ENCODE results near the gene RBFOX1. TPM values are rescaled to one million over a fixed set of nuclear protein-coding genes. Genes with fewer than 3 reads are reported as not detected.

Gene RBFOX1
- total RNA-seq, 4 donors from 2014 or later: 0.12 to 0.54 TPM; not detected in 2

DNA sequence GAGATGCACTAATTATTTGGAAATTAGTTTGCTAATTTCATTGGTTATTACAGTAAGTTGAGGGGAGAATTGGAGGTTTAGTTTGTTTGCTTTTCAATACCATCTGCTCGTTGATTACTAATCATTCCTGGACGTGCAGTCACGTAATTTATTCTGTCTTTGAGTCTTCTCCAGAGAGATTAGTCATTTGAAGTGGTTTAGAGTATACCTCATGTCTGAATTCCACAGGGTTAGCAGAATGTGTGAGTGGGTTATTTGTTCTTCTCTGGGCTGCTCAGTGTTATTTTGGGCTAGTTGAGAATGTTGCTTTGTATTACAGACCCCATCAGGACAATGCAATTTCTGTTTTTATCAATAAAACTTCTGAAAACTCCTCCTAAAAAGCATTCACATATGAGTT, 265.0 kb downstream of the RBFOX1 start:
- Histone ChIP-seq H3K27me3 (no peaks in the 10 kb centered on the region), H3K4me3 (no peak overlapping the region), H3K9me3 (no peaks in the 10 kb centered on the region), H3K36me3 (no peaks in the 10 kb centered on the region), H3K27ac (no peak overlapping the region), H3K4me1 (no peaks in the 10 kb centered on the region)
- 13 to 23% methylated on average over 3 of the region's 3 CpGs for WGBS, 2 donors (ENCODE audit: low coverage in 1 of 2)
- no peak for ATAC-seq
- TF ChIP-seq EP300 (IDR thresholded peaks at IDR 0.05) (no peak), POLR2A (IDR thresholded peaks at IDR 0.05) (no peak), POLR2AphosphoS5 (IDR thresholded peaks at IDR 0.05) (no peak)
- TF ChIP-seq, protein P1, sequence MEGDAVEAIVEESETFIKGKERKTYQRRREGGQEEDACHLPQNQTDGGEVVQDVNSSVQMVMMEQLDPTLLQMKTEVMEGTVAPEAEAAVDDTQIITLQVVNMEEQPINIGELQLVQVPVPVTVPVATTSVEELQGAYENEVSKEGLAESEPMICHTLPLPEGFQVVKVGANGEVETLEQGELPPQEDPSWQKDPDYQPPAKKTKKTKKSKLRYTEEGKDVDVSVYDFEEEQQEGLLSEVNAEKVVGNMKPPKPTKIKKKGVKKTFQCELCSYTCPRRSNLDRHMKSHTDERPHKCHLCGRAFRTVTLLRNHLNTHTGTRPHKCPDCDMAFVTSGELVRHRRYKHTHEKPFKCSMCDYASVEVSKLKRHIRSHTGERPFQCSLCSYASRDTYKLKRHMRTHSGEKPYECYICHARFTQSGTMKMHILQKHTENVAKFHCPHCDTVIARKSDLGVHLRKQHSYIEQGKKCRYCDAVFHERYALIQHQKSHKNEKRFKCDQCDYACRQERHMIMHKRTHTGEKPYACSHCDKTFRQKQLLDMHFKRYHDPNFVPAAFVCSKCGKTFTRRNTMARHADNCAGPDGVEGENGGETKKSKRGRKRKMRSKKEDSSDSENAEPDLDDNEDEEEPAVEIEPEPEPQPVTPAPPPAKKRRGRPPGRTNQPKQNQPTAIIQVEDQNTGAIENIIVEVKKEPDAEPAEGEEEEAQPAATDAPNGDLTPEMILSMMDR (IDR thresholded peaks at IDR 0.05): no peak

DNA sequence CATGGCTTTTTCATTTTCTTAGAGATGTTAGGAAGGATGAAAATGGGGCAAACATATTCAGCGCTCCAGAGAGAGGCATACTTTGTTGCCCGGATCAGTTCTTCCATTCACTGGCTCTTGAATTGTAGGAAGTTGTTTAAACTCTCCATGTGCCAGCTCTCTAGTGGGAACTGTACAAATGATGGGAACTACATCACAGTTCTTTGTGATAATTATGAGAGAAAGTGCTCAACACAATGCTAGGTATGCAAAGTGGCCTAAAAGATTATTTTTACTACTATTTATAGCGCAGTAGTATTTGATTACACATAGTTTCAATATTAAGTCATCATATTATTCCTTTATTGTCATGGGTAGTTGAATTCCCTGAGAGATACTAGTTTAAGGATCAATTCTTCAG, 268.5 kb downstream of the RBFOX1 start:
- Histone ChIP-seq H3K27me3 (no peaks in the 10 kb centered on the region), H3K36me3 (no peaks in the 10 kb centered on the region), H3K27ac (no peak overlapping the region), H3K9me3 (no peaks in the 10 kb centered on the region), H3K4me3 (no peak overlapping the region), H3K4me1 (no peaks in the 10 kb centered on the region)
- 52 to 76% methylated on average over 3 of the region's 3 CpGs for WGBS, 2 donors (ENCODE audit: low coverage in 1 of 2)
- TF ChIP-seq, protein P1 (IDR thresholded peaks at IDR 0.05): no peak
- no peak for TF ChIP-seq POLR2A (IDR thresholded peaks at IDR 0.05)
- TF ChIP-seq POLR2AphosphoS5 (IDR thresholded peaks at IDR 0.05): no peak
- no peak for TF ChIP-seq EP300 (IDR thresholded peaks at IDR 0.05)
- no peak for ATAC-seq

DNA sequence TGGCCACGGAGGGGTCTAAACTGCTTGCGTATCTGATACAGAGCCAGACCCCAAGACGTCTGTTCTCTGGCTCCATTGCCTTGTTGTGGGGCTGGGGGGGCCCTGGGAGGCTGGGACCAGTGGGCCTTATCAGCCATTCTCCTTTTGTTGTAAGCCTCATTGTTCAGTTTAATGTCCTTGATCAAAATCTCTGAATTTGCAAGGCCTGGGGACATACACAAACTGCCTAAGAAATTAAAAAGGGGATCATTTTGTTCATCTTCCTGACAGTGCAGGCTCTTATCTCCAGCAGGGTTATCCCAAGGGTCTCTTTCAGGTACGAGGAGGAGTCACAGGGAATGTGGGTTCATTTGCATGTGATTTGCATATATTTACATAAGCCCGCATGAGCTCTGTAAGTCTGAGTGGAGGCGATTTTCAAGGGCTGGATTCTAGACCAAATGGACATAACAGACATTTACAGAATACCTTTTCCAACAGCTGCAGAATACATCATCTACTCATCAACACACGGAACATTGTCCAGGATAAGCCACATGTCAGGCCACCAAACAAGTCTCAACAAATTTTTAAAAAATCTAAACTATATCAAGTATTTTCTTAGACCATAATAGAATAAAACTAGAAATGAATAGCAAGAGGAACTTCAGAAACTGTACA, 269.8 kb downstream of the RBFOX1 start:
- no peak for ATAC-seq
- Histone ChIP-seq H3K36me3 (no peaks in the 10 kb centered on the region), H3K27me3 (no peaks in the 10 kb centered on the region), H3K27ac (no peak overlapping the region), H3K4me3 (no peak overlapping the region), H3K4me1 (no peaks in the 10 kb centered on the region), H3K9me3 (no peaks in the 10 kb centered on the region)
- WGBS, 2 donors (ENCODE audit: low coverage in 1 of 2): 28 to 35% methylated on average over 3 to 7 of the region's 7 CpGs
- no peak for TF ChIP-seq EP300 (IDR thresholded peaks at IDR 0.05)
- TF ChIP-seq, protein P1 (IDR thresholded peaks at IDR 0.05): no peak

DNA sequence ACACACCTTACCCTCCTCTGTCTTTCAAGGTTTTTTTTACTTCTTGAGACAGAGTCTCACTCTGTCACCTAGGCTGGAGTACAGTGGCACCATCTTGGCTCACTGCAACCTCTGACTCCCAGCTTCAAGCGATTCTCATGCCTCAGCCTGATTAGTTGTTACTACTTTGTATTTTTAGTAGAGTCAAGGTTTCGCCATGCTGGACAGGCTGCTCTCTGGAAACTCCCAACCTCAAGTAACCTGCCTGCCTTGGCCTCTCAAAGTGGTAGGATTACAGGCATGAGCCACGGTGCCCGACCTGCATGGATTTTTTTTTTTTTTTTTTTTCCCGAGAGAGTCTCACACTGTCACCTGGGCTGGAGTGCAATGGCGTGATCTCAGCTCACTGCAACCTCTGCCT, 273.2 kb downstream of the RBFOX1 start:
- no peak overlapping the region for H3K27ac ChIP-seq
- TF ChIP-seq, protein P1 (IDR thresholded peaks at IDR 0.05): no peak
- TF ChIP-seq POLR2A (IDR thresholded peaks at IDR 0.05) (no peak), EP300 (IDR thresholded peaks at IDR 0.05) (no peak)
- WGBS, 2 donors (ENCODE audit: low coverage in 1 of 2): 84% methylated on average over 5 of the region's 6 CpGs; no CpG with 5 or more reads in 1 of the 2 donors
- H3K4me1 ChIP-seq: no peaks in the 10 kb centered on the region
- H3K27me3 ChIP-seq: no peaks in the 10 kb centered on the region
- H3K9me3 ChIP-seq: no peaks in the 10 kb centered on the region
- H3K4me3 ChIP-seq: no peak overlapping the region
- no peaks in the 10 kb centered on the region for H3K36me3 ChIP-seq
- ATAC-seq: no peak

DNA sequence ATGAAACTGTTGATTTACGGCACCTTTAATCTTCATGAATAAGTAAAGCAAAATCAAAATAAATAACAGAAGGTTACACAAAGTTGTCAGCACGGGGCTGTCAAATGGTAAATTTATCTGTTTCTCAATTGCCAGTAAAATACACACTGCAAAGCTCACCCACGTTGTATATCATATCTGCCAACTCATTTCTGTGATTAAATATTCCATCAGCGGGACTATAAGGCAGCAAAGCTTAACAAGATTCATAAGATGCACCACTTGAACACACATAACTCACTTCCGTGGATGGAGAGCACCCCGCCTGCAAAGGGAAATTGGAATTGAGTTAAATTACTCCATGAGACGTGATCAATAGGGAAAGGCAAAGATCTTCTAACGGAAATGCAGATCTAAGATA, 280.0 kb downstream of the RBFOX1 start:
- no peak overlapping the region for H3K4me3 ChIP-seq
- no peaks in the 10 kb centered on the region for H3K9me3 ChIP-seq
- H3K27me3 ChIP-seq: no peaks in the 10 kb centered on the region
- no peak for ATAC-seq
- H3K27ac ChIP-seq: no peak overlapping the region
- TF ChIP-seq, protein P1 (IDR thresholded peaks at IDR 0.05): no peak
- TF ChIP-seq POLR2AphosphoS5 (IDR thresholded peaks at IDR 0.05) (no peak), POLR2A (IDR thresholded peaks at IDR 0.05) (no peak), EP300 (IDR thresholded peaks at IDR 0.05) (no peak)
- 33 to 36% methylated on average over 8 of the region's 8 CpGs for whole genome bisulfite sequencing, 2 donors (ENCODE audit: low coverage in 1 of 2)
- no peaks in the 10 kb centered on the region for H3K4me1 ChIP-seq
- no peaks in the 10 kb centered on the region for H3K36me3 ChIP-seq
